DLD1 (cell line): Measurements from ENCODE around the gene RNLS.

Experiments
- in situ Hi-C: cut with HindIII; loops from 2 replicates; pipeline ENCODE4 v1.10.0; 2017; ENCODE audit warnings: low sequenced_read_pairs

Gene RNLS

DNA sequence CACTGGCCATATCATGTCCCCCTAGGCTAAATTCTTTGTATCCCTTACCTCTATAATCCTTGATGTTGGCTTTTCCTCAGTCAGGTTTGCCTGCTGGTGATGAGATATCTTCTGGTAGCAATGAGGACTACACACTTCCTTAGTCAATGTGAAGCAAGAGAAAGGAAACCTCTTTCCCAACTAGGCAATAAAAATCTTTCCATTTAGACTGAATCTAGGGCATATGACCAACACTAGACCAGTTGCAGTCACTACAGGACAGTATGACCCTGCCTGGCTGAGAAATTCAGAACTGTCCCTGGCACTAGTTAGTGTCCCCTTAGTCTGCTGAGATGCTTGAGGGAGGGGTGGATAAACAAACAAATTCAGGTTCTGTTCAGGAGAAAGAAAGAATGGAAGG, 142.6 kb downstream of the RNLS start:
- in situ Hi-C loops = no loop called here

DNA sequence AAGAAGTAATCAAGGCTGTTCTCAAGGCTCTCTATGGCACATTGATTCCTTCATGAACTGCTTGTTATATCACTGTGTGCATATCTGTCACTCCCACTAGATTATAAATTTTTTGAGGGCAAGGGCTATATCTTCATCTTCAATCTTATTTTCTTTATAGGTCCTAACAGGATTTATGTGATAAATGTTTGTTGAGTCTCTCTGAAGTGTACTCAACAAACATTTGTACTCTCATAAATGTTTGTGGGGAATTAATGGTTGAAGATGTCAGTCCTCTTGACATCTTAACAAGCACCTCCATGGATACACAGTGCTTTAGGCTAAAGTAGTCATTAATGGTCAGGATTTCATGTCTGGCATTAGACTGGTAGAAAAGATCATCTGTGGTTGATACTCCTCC, 143.2 kb downstream of the RNLS start:
- in situ Hi-C loops = no loop called here

DNA sequence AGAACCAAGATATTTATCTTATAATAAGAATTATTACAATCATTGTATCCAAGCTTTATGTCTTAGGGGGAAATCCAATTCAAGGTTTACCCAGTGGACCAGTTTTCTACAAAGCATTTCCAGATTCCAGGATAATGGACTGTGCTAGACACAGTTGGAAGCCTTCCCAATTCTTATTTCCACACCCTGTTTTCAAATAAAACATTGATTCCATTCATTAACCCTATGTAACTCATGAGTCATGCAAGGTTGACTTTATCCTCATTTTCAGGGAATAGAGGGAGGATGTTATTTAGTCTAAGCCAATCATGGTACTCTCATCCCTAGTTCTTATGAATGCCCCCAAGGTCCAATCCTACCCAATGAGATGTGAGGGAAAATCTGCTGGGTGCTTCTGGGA, 145.7 kb downstream of the RNLS start:
- in situ Hi-C loops = no loop called here

DNA sequence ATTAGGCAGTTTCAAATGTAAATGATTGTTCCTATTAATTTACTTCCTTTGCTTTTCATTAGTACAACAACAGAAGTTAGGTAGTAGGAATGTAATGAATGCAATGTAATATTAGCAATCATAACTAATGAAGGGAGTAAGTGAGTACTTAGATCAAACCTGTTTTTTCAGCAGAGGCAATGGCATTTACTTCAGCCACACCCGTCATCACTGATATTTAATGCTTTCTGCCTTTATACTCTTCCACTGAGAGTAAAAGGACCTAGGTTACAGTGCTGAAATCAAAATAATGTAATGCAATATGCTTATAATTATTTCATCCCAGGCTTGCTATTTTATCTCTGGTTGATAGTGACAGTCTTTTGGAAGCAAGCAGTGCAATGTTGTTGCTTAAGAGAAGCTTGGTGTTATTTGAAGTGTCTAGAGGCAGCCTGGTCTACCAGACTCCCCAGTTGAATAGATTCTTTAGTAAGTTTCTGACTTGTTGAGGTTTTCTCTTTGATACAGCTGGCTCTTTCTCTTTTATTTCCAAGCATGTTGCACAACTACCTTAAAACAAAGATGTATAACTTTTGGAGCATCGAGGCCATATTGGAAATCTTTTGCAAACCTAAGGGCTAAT, 149.4 kb downstream of the RNLS start:
- in situ Hi-C loops = no loop called here

DNA sequence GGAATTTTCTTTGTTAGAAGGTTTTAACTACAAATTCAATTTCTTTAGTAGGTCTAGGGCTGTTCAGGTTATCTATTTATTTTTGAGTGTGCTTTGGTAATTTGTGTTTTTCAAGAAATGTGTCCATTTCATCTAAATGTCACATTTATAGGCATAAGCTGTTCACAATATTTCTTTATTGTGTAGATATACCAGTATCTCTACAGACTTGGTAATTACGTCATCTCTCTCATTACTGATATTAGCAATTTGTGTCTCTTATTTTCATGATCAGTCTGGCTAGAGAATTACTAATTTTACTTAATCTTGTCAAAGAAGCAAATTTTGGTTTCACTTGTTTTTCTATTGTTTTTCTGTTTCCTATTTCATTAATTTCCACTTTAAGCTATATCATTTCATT, 152.0 kb downstream of the RNLS start:
- in situ Hi-C loops = no loop called here

DNA sequence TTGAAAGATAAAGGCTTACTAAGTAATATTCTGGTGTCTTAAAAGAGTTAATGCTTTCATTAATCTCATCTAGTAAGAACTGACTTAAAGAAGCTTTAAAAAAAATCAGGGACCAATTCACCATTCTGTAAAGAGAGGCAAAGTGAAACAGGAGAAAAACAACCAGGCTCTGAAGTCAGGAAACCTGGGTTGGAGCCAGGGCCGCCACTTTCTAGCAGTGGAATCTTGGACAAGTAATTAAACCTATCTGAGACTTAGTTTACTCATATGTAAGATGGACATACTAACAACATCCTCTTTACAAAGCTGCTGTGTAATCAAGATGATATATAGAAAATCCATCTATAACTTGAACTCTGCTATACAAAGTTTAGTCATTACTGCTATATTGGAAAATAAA, 154.1 kb downstream of the RNLS start:
- in situ Hi-C loops = no loop called here

DNA sequence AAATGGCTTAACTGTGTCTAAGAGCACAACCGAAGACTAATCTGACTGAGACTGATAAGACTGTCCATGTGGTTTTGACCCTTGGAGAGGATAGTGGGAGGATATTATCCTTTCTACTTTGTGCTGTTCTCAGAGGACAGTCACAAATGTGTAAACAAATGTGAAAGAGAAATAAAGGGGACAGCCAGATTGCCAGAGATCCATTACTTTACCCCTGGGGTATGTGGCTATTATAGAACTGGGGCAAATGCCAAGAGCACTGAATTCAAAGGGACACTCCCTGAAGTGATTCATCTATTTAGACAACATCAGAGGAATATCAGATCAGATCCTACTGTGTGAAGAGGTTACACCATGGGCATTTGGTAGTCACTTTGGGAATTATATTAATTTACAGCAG, 154.7 kb downstream of the RNLS start:
- in situ Hi-C loops = no loop called here

DNA sequence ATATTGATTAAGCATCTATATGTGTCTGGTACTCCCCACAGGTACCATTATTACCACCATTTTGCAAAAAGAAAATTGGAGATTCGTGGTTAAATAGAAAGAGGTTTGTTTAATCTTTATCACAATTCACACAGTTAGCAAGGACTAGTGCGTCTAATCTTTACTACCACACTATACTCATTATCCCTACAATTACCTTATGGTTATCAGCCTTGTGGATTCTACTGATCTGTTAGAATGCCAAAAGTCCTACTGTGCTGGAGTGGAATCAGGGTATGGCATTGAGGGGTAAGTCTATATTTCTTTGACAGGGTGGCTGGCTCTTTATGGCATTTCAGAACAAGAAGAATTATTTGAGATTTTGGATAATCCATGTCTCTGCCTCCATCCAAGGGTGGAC, 156.1 kb downstream of the RNLS start:
- in situ Hi-C loops = no loop called here

DNA sequence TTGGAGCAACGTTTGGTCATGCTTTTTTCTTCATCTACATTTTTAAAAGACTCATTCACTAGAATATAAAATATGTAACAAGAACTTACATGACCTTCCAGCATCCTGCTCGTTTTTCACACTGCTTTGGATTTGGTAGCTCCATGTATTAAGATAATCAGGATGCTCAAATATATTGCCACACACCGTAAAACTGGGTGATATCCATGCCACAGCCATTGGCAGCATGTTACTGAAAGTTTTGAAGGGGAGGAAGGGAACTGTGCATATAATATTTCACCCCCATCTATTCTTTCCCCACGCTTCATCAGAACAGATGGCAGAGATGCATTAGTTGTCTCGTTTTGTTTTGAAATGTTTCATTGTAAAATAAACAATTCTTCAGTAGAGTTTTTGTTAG, 158.2 kb downstream of the RNLS start:
- in situ Hi-C loops = no loop called here

DNA sequence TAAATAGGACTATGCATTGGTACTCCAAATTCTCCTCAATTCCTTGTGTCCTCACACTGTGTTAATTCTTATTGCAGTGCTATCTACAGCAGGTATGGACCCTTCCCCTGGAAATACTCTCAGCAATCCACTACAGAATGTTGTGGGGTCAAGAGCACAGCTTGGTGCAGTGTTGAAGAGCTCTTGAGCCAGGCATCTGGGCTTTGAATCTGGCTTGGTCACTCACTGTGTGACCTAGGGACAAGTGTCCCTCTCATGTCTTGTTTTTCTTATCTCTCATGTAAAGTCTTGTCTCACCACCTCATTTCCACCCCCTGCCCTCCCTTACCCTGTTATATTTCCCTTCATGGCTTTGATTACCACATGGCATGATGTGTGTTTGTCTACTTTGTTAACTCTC, 159.4 kb downstream of the RNLS start:
- in situ Hi-C loops = no loop called here

DNA sequence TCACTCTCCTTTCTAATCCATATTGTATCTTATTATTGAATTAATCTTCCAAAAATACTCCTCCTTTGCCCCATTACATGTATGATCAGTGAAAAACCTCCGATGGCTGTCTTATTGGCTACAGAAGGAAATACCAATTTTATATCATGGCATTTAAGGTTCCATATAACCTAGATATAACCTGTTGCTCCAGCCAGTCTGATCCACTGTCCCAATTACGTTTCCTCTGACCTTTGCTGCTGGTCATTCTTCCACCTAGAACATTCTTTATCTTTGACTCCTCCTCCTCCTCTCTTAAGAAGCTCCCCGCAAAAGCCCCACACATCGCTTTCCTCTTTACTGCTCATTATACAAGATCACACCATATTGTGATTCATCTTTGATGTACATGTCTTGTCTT, 161.5 kb downstream of the RNLS start:
- in situ Hi-C loops = no loop called here

DNA sequence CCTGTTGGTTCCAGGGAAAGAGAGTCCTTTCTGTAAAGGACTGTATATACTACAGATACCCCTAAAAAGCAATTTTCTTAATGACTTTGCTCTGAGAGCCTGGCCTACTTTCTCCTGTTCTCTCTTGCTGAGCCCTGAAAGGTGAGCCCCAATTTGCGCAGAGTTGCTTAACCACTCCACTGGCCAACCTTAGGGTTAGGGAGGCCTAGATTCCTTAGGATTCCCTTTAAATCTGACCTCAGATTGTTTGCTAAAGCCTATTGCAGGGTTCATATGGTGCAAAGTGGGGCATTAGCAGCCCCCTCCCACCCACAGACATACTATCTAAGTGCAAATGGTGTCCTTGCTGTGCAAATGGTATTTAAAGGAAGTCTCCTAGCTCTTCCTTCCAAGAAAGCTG, 164.2 kb downstream of the RNLS start:
- in situ Hi-C loops = no loop called here

DNA sequence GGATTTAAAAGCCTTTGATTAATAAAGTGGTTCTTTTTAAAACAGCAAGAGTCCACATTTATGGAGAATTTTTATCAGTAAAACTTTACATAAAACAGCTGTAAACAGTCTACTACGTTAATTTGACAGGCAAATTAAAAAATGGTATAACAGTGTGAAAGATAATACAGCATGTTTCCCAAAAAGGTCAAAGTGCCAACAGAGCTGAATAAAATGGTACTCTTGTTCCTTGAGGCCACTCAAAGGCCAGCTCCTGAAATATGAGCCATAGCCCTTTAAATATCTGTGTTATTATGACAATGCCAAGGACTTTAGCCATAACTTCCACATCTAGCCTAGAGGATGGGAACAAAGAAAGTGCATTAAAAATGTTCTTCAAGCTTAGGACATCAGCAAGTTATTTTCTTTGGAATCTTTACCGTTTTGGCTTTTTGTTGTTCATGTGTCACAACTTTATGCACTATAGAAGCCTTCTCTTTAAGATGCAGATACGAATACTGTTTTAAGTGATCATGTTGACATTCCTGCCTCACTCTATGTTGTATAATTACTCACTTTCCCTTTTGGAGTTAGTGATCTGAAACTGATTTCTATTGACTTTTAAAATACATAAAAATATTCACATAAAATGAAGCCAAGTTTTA, 165.6 kb downstream of the RNLS start:
- in situ Hi-C loops = no loop called here

DNA sequence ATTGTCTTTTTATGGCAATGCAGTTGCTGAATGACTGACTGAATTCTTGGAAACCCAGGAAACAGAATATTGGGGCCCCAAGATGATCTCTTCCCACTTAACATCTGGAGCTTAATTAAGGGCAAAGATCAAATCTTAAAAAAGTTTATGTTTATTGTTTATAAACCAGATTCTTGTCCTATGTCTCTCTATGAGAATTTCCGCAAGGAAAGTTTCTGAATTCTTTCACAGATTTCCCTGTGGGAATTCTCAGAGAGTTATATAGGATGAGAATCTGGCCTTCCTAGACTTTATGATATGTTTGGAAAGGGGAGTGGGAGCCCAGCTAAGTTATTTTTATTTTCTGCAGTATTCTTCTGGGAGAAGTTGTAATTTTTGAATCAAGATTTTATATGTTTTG, 166.3 kb downstream of the RNLS start:
- in situ Hi-C loops = no loop called here

DNA sequence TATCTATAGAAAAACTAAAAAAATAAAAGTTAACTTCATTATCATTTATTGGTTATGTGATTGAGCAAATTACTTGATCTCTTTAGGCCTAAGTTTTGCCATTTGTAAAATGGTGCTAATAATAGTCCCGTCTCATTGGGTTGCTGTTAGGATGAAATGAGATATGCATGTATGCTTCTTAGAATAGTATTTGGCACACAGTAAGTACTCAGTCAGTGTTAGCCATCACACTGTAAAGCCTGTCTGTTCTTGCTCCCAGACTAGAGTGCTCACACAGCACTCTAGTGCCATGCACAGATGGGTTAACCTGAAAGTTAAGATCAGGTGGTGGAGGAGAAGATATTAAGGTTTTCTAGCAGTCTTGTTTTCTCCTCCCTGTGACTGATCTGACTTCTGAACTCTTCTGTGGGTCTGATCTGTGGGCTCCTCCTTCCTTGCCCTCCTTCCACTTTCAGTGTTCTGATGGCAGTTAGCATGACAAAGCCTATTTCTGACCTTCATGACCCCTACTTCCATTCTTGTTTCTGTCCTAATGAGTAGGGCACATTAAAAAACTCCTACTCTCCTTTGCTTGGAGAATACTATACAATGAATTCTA, 167.5 kb downstream of the RNLS start:
- in situ Hi-C loops = no loop called here

DNA sequence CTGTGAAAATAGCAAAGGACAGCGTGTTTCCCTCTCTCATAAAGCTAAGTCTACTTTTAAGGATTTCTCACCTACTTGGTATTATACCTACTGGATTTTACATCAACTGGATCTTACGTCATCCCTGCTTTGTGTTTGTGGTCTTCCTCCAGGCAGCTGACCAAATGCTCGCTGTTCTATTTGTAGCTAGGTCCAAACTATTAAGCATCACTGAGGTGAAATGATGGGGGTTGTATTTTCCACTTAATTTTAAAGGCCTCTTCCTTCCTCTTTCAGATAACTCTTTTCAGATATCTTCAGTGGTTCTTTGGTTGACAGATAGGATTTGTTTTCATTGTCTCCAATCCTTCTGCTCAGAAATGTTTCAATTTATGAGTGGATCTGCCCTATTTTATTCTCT, 169.7 kb downstream of the RNLS start:
- in situ Hi-C loops = no loop called here

DNA sequence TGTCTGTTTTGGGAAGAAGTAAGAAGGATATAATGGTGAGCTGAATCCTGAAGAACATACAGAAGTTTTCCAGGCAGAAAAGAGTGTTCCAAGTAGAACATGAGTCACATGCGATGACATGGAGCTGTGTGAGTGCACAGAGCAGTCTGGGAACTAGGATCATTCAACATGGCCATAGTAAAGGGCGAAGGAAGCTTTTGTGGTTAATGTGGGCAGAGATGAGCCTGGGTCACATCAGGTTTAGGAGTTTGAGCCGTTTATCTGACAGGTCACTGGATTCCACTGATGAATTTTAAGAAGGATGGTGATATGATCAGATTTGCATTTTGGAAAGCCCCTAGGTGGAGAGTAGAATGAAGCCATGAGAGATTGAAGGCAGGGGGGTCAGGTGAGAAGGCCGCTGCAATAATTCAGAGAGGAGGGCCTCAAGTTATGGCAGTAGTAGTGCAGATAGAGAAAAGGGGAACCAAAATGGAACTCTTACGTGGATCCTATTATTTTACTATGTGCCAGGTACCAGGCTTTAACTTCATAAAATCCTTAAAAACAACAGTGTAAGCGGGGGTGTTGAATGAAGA, 171.3 kb downstream of the RNLS start:
- in situ Hi-C loops = no loop called here

DNA sequence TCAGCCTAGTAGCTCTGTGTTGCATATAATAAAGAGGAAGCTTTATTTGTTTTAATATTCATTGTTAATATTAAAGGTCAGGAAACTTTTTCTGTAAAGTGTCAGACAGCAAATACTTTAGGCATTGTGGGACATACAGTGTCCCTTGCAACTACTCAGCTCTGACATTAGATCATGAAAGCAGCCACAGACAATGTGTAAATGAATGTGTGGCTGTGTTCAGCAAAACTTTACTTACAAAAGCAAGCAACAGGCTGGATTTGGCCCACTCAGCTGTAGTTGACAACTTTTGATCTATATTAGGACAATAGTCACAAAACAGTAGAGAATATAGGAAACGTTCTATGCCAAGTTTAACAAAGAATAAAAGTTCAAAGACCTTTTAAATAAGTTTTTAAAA, 173.3 kb downstream of the RNLS start:
- in situ Hi-C loops = no loop called here

DNA sequence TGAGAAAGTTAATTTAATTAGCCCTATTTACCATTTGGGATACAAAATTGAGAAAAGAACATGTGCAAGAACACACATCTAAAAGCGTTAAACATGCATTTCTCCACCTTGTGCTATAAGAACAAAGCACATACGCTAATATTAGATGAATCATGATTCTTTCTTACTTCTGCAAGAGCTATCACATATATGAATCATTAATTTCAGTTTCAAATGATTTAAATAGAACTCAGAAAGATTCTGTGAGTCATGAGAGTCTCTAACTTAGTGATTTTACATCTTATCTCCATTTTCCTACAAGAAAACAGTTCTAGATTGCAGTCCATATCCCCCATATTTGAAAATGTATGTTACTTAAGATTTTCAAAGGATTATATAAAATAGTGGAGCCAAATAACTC, 173.9 kb downstream of the RNLS start:
- in situ Hi-C loops = no loop called here

DNA sequence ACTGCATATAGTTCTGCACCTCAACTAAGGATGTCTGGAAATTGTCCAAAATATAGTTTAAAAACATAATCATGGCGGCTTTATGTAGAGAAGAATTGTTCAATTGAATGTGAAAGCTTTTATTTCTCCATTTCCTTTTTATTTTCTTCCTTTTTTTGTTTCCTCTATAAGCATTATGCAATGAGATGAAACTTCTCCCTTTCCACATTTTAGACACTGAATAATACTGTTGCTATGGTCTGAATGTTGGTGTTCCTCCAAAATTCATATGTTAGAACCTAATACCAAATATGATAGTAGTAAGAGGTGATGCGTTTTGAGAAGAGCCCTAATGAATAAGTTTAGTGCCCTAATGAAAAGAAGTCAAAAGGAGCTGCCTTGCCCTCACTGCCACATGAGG, 175.0 kb downstream of the RNLS start:
- in situ Hi-C loops = no loop called here

DNA sequence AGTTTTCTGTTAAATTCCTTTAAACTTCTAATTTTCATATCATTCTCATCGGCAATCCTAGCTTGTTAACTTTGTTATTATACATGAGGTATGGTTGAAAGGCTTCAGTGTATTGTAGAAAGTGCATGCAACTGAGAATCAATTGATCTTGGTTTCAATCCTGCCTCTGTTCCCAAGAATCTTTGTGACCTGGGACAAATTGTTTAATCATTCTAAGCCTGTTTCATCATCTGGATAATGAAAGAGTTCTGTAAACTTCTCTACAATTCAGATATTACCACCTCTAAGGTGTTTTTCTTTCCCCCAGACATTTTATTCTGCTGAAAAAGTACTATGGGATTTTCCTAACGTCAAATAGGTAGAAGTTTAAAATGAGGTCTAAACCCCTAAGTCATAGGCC, 179.0 kb downstream of the RNLS start:
- in situ Hi-C loops = no loop called here

DNA sequence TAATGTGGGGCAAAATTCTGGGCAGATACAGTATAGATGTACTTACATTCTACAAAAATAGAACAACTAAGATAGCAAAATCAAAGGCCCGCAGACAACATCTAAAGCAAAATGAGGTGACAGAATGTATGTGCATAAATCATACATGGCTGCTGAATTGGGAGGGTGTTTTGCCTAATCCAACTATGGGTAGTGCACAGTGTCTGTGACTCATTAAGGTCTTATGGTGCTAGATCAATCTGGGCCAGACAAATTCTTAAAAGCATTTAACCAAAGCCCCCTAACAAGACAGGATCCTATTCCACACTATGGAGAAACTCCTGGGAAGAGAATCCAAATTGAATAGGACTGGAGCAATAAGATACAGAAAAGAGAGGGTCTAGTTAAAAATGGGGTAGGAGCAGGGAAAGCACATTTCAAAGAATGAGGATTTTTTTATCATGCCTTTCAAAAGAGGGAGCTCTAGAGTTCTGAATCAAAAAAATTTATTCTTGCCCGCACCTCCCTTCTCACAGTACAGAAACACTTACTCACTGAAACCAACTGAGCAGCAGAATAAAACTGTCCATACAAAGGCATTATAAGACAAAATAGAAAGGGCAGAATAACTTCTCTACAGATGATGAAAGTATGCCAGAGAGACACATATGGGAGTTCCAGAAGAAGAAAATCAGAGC, 181.3 kb downstream of the RNLS start:
- in situ Hi-C loops = no loop called here
